DND-41 (cell line): ENCODE results near the gene GLS.

Experiments used
- CTCF ChIP-seq: IDR thresholded peaks from 2 replicates; pipeline ENCODE4 v1.5.1; 2012; ENCODE audit warnings: borderline replicate concordance, low read length, moderate library complexity, mild to moderate bottlenecking; ENCODE audit not compliant: poor library complexity, severe bottlenecking; ENCODE audit errors: extremely low read depth
- EZH2 ChIP-seq: IDR thresholded peaks from 3 replicates; pipeline ENCODE4 v1.6.1; 2012; ENCODE audit warnings: borderline replicate concordance, low read depth, mild to moderate bottlenecking, moderate library complexity, low read length, inconsistent platforms; ENCODE audit not compliant: severe bottlenecking

- TF ChIP-seq CTCF (no peak), EZH2 (no peak)
These were observed 895 bp upstream of the GLS start for GRCh38 chr2:190879474-190880377.
